Pericardium fibroblast (primary cell): ENCODE results near the gene NBPF19. TPM values are rescaled to one million over a fixed set of nuclear protein-coding genes. Genes with fewer than 3 reads are reported as not detected.

Experiments
- total RNA-seq: library from RNA; depleted of rRNA; stranded (reverse); fragments of >200 nt; gene quantifications from 2 replicates; pipeline ENCODE4 v1.2.3, GENCODE V29; 2015

The NBPF19 gene, protein sequence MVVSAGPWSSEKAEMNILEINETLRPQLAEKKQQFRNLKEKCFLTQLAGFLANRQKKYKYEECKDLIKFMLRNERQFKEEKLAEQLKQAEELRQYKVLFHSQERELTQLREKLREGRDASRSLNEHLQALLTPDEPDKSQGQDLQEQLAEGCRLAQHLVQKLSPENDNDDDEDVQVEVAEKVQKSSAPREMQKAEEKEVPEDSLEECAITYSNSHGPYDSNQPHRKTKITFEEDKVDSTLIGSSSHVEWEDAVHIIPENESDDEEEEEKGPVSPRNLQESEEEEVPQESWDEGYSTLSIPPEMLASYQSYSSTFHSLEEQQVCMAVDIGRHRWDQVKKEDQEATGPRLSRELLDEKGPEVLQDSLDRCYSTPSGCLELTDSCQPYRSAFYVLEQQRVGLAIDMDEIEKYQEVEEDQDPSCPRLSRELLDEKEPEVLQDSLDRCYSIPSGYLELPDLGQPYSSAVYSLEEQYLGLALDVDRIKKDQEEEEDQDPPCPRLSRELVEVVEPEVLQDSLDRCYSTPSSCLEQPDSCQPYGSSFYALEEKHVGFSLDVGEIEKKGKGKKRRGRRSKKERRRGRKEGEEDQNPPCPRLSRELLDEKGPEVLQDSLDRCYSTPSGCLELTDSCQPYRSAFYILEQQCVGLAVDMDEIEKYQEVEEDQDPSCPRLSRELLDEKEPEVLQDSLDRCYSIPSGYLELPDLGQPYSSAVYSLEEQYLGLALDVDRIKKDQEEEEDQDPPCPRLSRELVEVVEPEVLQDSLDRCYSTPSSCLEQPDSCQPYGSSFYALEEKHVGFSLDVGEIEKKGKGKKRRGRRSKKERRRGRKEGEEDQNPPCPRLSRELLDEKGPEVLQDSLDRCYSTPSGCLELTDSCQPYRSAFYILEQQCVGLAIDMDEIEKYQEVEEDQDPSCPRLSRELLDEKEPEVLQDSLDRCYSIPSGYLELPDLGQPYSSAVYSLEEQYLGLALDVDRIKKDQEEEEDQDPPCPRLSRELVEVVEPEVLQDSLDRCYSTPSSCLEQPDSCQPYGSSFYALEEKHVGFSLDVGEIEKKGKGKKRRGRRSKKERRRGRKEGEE (N-terminal part only)
- 5.0 and 7.0 TPM in 2 replicates for total RNA-seq

DNA sequence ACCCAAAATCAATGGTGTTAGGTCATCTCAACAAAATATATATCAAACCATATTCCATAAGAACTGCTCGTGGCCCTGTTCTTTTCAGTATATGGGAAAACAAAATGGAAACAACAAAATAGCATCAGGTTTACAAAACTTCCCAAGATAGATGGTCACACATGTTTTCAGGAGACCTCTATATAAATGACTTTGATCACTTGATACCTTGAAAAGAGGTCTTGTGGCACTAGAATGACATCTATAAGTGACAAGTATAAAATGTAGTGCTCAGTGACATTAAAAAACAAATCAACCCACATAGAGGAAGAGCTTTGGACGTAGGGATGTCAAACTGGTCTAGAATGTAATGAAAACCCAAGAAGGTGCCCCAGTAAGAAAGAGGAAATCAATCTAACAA is at the start of gene NBPF19:
NBPF19 (plus strand) TSS at position 301 of the 400 bp plus-strand sequence. CDS start 888 bp downstream, outside the sequence.

Other genes starting within 250 kb of the NBPF19 start
- gene PPIAL4C, start 108.8 kb downstream of the NBPF19 start, total RNA-seq, result not detected in 2 replicates